H1 (cell line): ENCODE results near the gene CAMK1. TPM values are rescaled to one million over a fixed set of nuclear protein-coding genes. Genes with fewer than 3 reads are reported as not detected.

Experiments
- CTCF ChIA-PET: fragments of 300-600 bp; sonication (Branson Sonifier 250); formaldehyde crosslinking; loops from one replicate; lab custom pipeline; 2021; ENCODE audit not compliant: partially characterized antibody; lab: Charles Lee
- POLR2A ChIA-PET: fragments of 300-600 bp; sonication (Branson Sonifier 250); formaldehyde crosslinking; loops from one replicate; lab custom pipeline; 2021; ENCODE audit warnings: inconsistent platforms; ENCODE audit not compliant: partially characterized antibody; lab: Charles Lee
- DNase-seq, 2 experiments: peaks; one replicate each; pipeline versions ENCODE4 v3.0.0 to v3.0.0-alpha.2; 2010 to 2022; ENCODE audit warnings: low spot score in 2 of 2, low read depth in 1 of 2, mixed read lengths in 1 of 2
- FAIRE-seq: peaks from 2 replicates; lab custom pipeline; 2011; peaks lifted over from hg19 to GRCh38; lab: Jason Lieb, UNC
- H2AFZ ChIP-seq: 2 replicates; pipeline ENCODE4 v1.8.1; 2012; ENCODE audit warnings: low read length, inconsistent platforms
- H2AK5ac ChIP-seq: 2 replicates; pipeline ENCODE4 v1.6.1; 2013; ENCODE audit warnings: low read depth, low read length
- H2BK120ac ChIP-seq: replicated peaks from 2 replicates; pipeline ENCODE3; 2013; ENCODE audit warnings: low read depth, low read length, inconsistent platforms
- H2BK12ac ChIP-seq: 2 replicates; pipeline ENCODE4 v1.6.1; 2013; ENCODE audit warnings: low read depth, low read length
- H2BK15ac ChIP-seq: 2 replicates; pipeline ENCODE4 v1.6.1; 2013; ENCODE audit warnings: low read length
- H2BK20ac ChIP-seq: 2 replicates; pipeline ENCODE4 v1.6.1; 2013; ENCODE audit warnings: low read length
- H2BK5ac ChIP-seq: 2 replicates; pipeline ENCODE4 v1.6.1; 2013; ENCODE audit warnings: low read depth, low read length
- H3K14ac ChIP-seq: 2 replicates; pipeline ENCODE4 v1.6.1; 2013; ENCODE audit warnings: inconsistent platforms; ENCODE audit not compliant: insufficient read length
- H3K18ac ChIP-seq: 2 replicates; pipeline ENCODE4 v1.6.1; 2013; ENCODE audit warnings: low read length; ENCODE audit errors: extremely low read depth
- H3K23ac ChIP-seq: 2 replicates; pipeline ENCODE4 v1.6.1; 2013; ENCODE audit warnings: inconsistent platforms; ENCODE audit not compliant: insufficient read length
- H3K23me2 ChIP-seq: 2 replicates; pipeline ENCODE4 v1.6.1; 2013; ENCODE audit warnings: low read depth, low read length
- H3K27ac ChIP-seq: 2 replicates; pipeline ENCODE4 v1.6.1; 2011; ENCODE audit warnings: low read depth, low read length, inconsistent platforms
- H3K27me3 ChIP-seq, 4 experiments: replicated peaks in 1 of 4; 1 replicate in 1 of 4; 2 replicates in 3 of 4; pipeline versions ENCODE4 v1.6.1 to v1.8.1; 2011 to 2013; ENCODE audit warnings: low read length in 3 of 4, mild to moderate bottlenecking in 3 of 4, inconsistent platforms in 2 of 4, mixed read lengths in 2 of 4, moderate library complexity in 1 of 4; ENCODE audit not compliant: control insufficient read depth in 3 of 4, insufficient read depth in 3 of 4; ENCODE audit errors: extremely low read depth in 1 of 4
- H3K36me3 ChIP-seq, 4 experiments: 2 replicates each; pipeline versions ENCODE4 v1.6.1 to v1.8.1; 2011 to 2013; ENCODE audit warnings: mild to moderate bottlenecking in 4 of 4, low read length in 3 of 4, moderate library complexity in 2 of 4, control low read depth in 1 of 4, inconsistent platforms in 1 of 4; ENCODE audit not compliant: insufficient read depth in 4 of 4, control insufficient read depth in 2 of 4
- H3K4ac ChIP-seq: replicated peaks from 2 replicates; pipeline ENCODE3; 2013; ENCODE audit warnings: low read length, low read depth, mixed read lengths, inconsistent platforms; ENCODE audit not compliant: insufficient read length
- H3K4me1 ChIP-seq, 4 experiments: replicated peaks in 1 of 4; 1 replicate in 1 of 4; 2 replicates in 3 of 4; pipeline versions ENCODE4 v1.6.1 to v1.8.1; 2011 to 2013; ENCODE audit warnings: low read length in 3 of 4, inconsistent platforms in 2 of 4, mixed read lengths in 1 of 4; ENCODE audit not compliant: insufficient read depth in 4 of 4, control insufficient read depth in 3 of 4
- H3K4me2 ChIP-seq, 2 experiments: 2 replicates each; pipeline versions ENCODE4 v1.6.1 to v1.8.1; 2011 to 2013; ENCODE audit warnings: low read depth in 2 of 2, low read length in 2 of 2, control low read depth in 1 of 2, inconsistent platforms in 1 of 2, mild to moderate bottlenecking in 1 of 2; ENCODE audit not compliant: insufficient read depth in 1 of 2
- H3K4me3 ChIP-seq, 4 experiments: fragments of 200-600, 300-600 bp in 1 of 4; sonication (generic), shearing (Covaris generic), sonication (Bioruptor Twin) in 1 of 4; 2 replicates each; pipeline versions ENCODE4 v1.5.1 to v1.8.1; 2011 to 2016; ENCODE audit warnings: low read length in 4 of 4, low read depth in 3 of 4, control low read depth in 2 of 4, inconsistent platforms in 2 of 4, mild to moderate bottlenecking in 2 of 4, mixed read lengths in 1 of 4, moderate library complexity in 1 of 4; ENCODE audit not compliant: insufficient read depth in 2 of 4; ENCODE audit errors: extremely low read depth in 1 of 4
- H3K56ac ChIP-seq: replicated peaks from 2 replicates; pipeline ENCODE3; 2013; ENCODE audit warnings: low read depth, mild to moderate bottlenecking, mixed read lengths, low read length, inconsistent platforms; ENCODE audit not compliant: insufficient read length
- H3K79me1 ChIP-seq: 2 replicates; pipeline ENCODE4 v1.6.1; 2013; ENCODE audit warnings: low read depth, low read length, control low read depth
- H3K79me2 ChIP-seq, 2 experiments: 2 replicates each; pipeline versions ENCODE4 v1.6.1 to v1.8.1; 2012 to 2013; ENCODE audit warnings: low read length in 2 of 2, mild to moderate bottlenecking in 2 of 2, inconsistent platforms in 1 of 2; ENCODE audit not compliant: insufficient read depth in 2 of 2, control insufficient read depth in 1 of 2
- H3K9ac ChIP-seq, 4 experiments: replicated peaks in 1 of 4; 1 replicate in 1 of 4; 2 replicates in 3 of 4; pipeline versions ENCODE4 v1.6.1 to v1.8.1; 2011 to 2013; ENCODE audit warnings: low read depth in 3 of 4, low read length in 3 of 4, control low read depth in 2 of 4, mild to moderate bottlenecking in 2 of 4, moderate library complexity in 2 of 4, inconsistent platforms in 1 of 4; ENCODE audit errors: extremely low read depth in 1 of 4
- H3K9me3 ChIP-seq, 2 experiments: 2 replicates each; pipeline versions ENCODE4 v1.6.1 to v1.8.1; 2012 to 2013; ENCODE audit warnings: mild to moderate bottlenecking in 2 of 2, moderate library complexity in 2 of 2, control low read depth in 1 of 2, inconsistent platforms in 1 of 2, low read depth in 1 of 2, low read length in 1 of 2, mixed read lengths in 1 of 2; ENCODE audit not compliant: insufficient read depth in 2 of 2
- H4K20me1 ChIP-seq, 2 experiments: replicated peaks in 1 of 2; 2 replicates each; pipeline versions ENCODE3 to v1.8.1; 2011 to 2013; ENCODE audit warnings: inconsistent platforms in 2 of 2, low read length in 2 of 2, mild to moderate bottlenecking in 1 of 2; ENCODE audit not compliant: insufficient read depth in 2 of 2, control insufficient read depth in 1 of 2
- H4K5ac ChIP-seq: 2 replicates; pipeline ENCODE4 v1.6.1; 2013; ENCODE audit warnings: low read length, low read depth, mixed read lengths, inconsistent platforms; ENCODE audit not compliant: insufficient read length
- H4K8ac ChIP-seq: 2 replicates; pipeline ENCODE4 v1.8.0; 2013; ENCODE audit warnings: mild to moderate bottlenecking, moderate library complexity, low read length, inconsistent platforms; ENCODE audit not compliant: insufficient read depth; ENCODE audit errors: extremely low read depth
- H4K91ac ChIP-seq: replicated peaks from 2 replicates; pipeline ENCODE3; 2013; ENCODE audit warnings: low read length, mixed read lengths, inconsistent platforms; ENCODE audit not compliant: insufficient read length
- BRCA1 ChIP-seq: IDR thresholded peaks from 2 replicates; pipeline ENCODE4 v1.6.1; 2012; ENCODE audit warnings: low read depth, low read length, improper control_type of control experiment
- EGR1 ChIP-seq: IDR thresholded peaks from 2 replicates; pipeline ENCODE4 v1.6.1; 2011; ENCODE audit warnings: low read depth, low read length, borderline replicate concordance
- FOSL1 ChIP-seq: IDR thresholded peaks from 2 replicates; pipeline ENCODE4 v1.6.1; 2011; ENCODE audit warnings: mild to moderate bottlenecking, low read depth, low read length, moderate library complexity; ENCODE audit not compliant: insufficient read depth
- GTF2F1 ChIP-seq: IDR thresholded peaks from 2 replicates; pipeline ENCODE4 v1.6.1; 2012; ENCODE audit warnings: low read depth, low read length, improper control_type of control experiment, borderline replicate concordance
- JUND ChIP-seq: IDR thresholded peaks from 2 replicates; pipeline ENCODE4 v1.6.1; 2011; ENCODE audit warnings: mild to moderate bottlenecking, improper control_type of control experiment, low read length
- POLR2A ChIP-seq, 2 experiments: IDR thresholded peaks; 1 replicate in 1 of 2; 2 replicates in 1 of 2; pipeline ENCODE4 v1.6.1; 2011; ENCODE audit warnings: low read depth in 2 of 2, low read length in 2 of 2, mild to moderate bottlenecking in 2 of 2; ENCODE audit errors: control extremely low read depth in 1 of 2
- TBP ChIP-seq: IDR thresholded peaks from 2 replicates; pipeline ENCODE4 v1.6.1; 2011; ENCODE audit warnings: low read depth, low read length, improper control_type of control experiment
- WGBS, 2 experiments: shearing (Covaris generic) in 1 of 2; methylation state at CpG; one replicate each; pipeline versions ENCODE4 v1.1.6 to v1.1.7; 2013 to 2015; ENCODE audit warnings: low lambda C conversion rate in 2 of 2, mixed read lengths in 2 of 2, inconsistent platforms in 1 of 2, low coverage in 1 of 2, missing lambda C conversion rate in 1 of 2; ENCODE audit not compliant: insufficient replicate concordance in 2 of 2, insufficient coverage in 1 of 2, insufficient read length in 1 of 2; ENCODE audit errors: extremely low coverage in 1 of 2, missing lambda C conversion rate in 1 of 2; 5-methylcytosine and 5-hydroxymethylcytosine counted together
- polyA plus RNA-seq, 7 experiments: library from polyadenylated mRNA; depleted of rRNA in 3 of 7; stranded (reverse) in 5 of 7; unstranded in 2 of 7; fragments of >200 nt in 5 of 7; fragments of 200-250 nt in 2 of 7; gene quantifications; 1 replicate in 5 of 7; 2 replicates in 1 of 7; 4 replicates in 1 of 7; pipeline versions ENCODE4 v1.2.1 to v1.2.3, GENCODE V29; 2011 to 2013; ENCODE audit warnings: missing spikeins in 2 of 7, mixed read lengths in 2 of 7
- total RNA-seq: library from RNA; stranded (reverse); fragmentation: NEBNext Ultra II Directional; extraction: Animal tissue kit (Norgen Biotek cat#: 25700); gene quantifications from 2 replicates; pipeline ENCODE4 v1.2.1, GENCODE V29; 2021

CAMK1 gene
- total and polyA plus RNA-seq, 2 of the 8 experiments (the other 6 are each of a cell fraction or from before 2014, with no cell fraction given) = 4.9 to 5.1 TPM

DNA sequence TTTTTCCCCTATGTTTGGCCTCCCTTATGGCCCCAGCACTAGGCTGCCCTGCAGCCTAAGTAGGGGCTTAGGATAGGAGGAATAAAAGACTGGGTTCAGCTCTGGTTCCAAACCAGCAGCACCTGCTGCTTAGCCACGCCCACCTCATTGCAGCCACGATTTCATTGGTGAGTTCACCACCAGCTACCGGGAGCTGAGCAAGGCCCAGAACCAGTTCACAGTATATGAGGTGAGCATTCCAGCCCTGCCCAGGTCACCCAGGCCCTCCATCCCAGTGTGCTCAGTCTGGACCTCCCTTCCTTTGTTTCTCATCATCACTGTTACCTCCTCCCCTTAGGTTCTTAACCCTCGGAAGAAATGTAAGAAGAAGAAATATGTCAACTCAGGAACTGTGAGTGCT lies 54.6 kb downstream of the CAMK1 start:
- FAIRE-seq (no peak), DNase-seq (peak in 1 of 2 experiments; percentile 76)

More for the DNA sequence above, 54.6 kb downstream of the CAMK1 start:
- Histone ChIP-seq H3K4ac (no peak overlapping the region), H3K9ac (no peak overlapping the region), H3K23me2 (peaks cover 9% of the 10 kb centered on the region; the same call in 1 of the 2 replicates), H3K27ac (no peak overlapping the region), H2BK12ac (no peak overlapping the region), H2AFZ (0 out of 2 replicates have a peak overlapping the region, but pooled peaks have one; percentile 25), H4K8ac (no peak overlapping the region), H2BK120ac (no peak overlapping the region), H3K9me3 (no peaks in the 10 kb centered on the region), H3K36me3 (no peaks in the 10 kb centered on the region), H3K4me3 (no peak overlapping the region), H2BK20ac (no peak overlapping the region), H4K20me1 (peaks cover 0 to 3% of the 10 kb centered on the region in 2 experiments), H4K5ac (no peak overlapping the region), H3K14ac (no peak overlapping the region), H3K23ac (no peak overlapping the region), H4K91ac (no peak overlapping the region), H3K4me2 (no peak overlapping the region), H2AK5ac (no peak overlapping the region), H3K79me1 (no peaks in the 10 kb centered on the region), H2BK5ac (no peak overlapping the region), H3K18ac (no peak overlapping the region), H3K56ac (no peak overlapping the region), H3K4me1 (peaks cover 0 to 3% (median 0%) of the 10 kb centered on the region in 4 experiments; a peak in 1 of 7 replicates), H3K79me2 (no peaks in the 10 kb centered on the region), H2BK15ac (no peak overlapping the region), H3K27me3 (peaks cover 0 to 3% (median 0%) of the 10 kb centered on the region in 4 experiments; a peak in 2 of 7 replicates)
- TF ChIP-seq GTF2F1 = no peak
- TF ChIP-seq BRCA1 = no peak
- TF ChIP-seq POLR2A (IDR thresholded peaks at IDR 0.05; ENCODE audit: control extremely low read depth in 1 of 2, low read depth in 2 of 2, low read length in 2 of 2) = no peak
- peak; percentile 29; the same call in 1 of the 2 replicates for TF ChIP-seq TBP
- no peak for TF ChIP-seq FOSL1
- no peak for TF ChIP-seq JUND
- no peak for TF ChIP-seq EGR1
- 34% methylated on average over 4 of the region's 4 CpGs; no CpG with 5 or more reads in 1 of the 2 experiments for WGBS, 2 experiments
- POLR2A ChIA-PET = interaction anchor here (0.9 to 1.1 kb wide), 3 partner anchors 9 to 10 kb away, joined by 3 to 5 read pairs (median 5); no protein-coding TSS in a partner anchor
- CTCF ChIA-PET = interaction anchor here (1.0 to 8.8 kb wide), 4 partner anchors 8 to 214 kb away, joined by 3 to 84 read pairs (median 4); no protein-coding TSS in a partner anchor
